OCI-LY7 (cell line): ENCODE data around the gene HNRNPL. TPM values are rescaled to one million over a fixed set of nuclear protein-coding genes. Genes with fewer than 3 reads are reported as not detected.
"Not testable (repeated sequence)": the region's sequence is repeated elsewhere in the genome, so short reads cannot be mapped to it uniquely, and the experiment has no call there.

Experiments used
- BruUV-seq: library from RNA; stranded (reverse); fragments of 400-500 nt; replicated peaks from 2 replicates; lab custom pipeline; 2021; lab: Mats Ljungman, UMichigan
- CTCF ChIA-PET: fragments of 300-600 bp; sonication (Branson Sonifier 250); formaldehyde crosslinking; loops from one replicate; lab custom pipeline; 2022; ENCODE audit warnings: antibody characterized with exemption; ENCODE audit not compliant: unreplicated experiment; lab: Charles Lee
- POLR2A ChIA-PET: fragments of 300-600 bp; sonication (Branson Sonifier 250); formaldehyde crosslinking; loops from one replicate; lab custom pipeline; 2022; ENCODE audit warnings: antibody characterized with exemption; lab: Charles Lee
- DNase-seq: peaks from one replicate; pipeline ENCODE4 v3.0.0-alpha.2; 2015; ENCODE audit warnings: low spot score
- H2AFZ ChIP-seq: fragments of 200-600 bp; sonication (generic), shearing (Covaris generic); 2 replicates; pipeline ENCODE4 v1.6.1; 2014; ENCODE audit warnings: mild to moderate bottlenecking, antibody characterized with exemption, low read length, moderate library complexity
- H3K27ac ChIP-seq: fragments of 200-600 bp; sonication (generic); 2 replicates; pipeline ENCODE4 v1.5.1; 2014; ENCODE audit warnings: mixed run types, low read depth, mild to moderate bottlenecking, moderate library complexity, low read length, inconsistent platforms; ENCODE audit not compliant: poor library complexity, severe bottlenecking
- H3K36me3 ChIP-seq: fragments of 200-600 bp; sonication (generic); 2 replicates; pipeline ENCODE4 v1.6.1; 2014; ENCODE audit warnings: mild to moderate bottlenecking, antibody characterized with exemption, low read length, moderate library complexity, mixed read lengths; ENCODE audit not compliant: insufficient read depth
- H3K4me1 ChIP-seq: fragments of 200-600 bp; sonication (generic); 2 replicates; pipeline ENCODE4 v1.5.1; 2014; ENCODE audit warnings: mild to moderate bottlenecking, low read length; ENCODE audit not compliant: insufficient read depth, poor library complexity, severe bottlenecking
- H3K4me2 ChIP-seq: fragments of 200-600 bp; sonication (generic); 2 replicates; pipeline ENCODE4 v1.6.1; 2014; ENCODE audit warnings: mild to moderate bottlenecking, low read length
- H3K4me3 ChIP-seq: fragments of 200-600 bp; sonication (generic); 2 replicates; pipeline ENCODE4 v1.5.1; 2014; ENCODE audit warnings: mild to moderate bottlenecking, low read depth, low read length; ENCODE audit not compliant: poor library complexity, severe bottlenecking
- H3K79me2 ChIP-seq: fragments of 200-600 bp; sonication (generic); 2 replicates; pipeline ENCODE4 v1.6.1; 2016; ENCODE audit warnings: low read depth, mild to moderate bottlenecking, low read length, moderate library complexity, mixed read lengths; ENCODE audit not compliant: insufficient read depth
- H3K9me2 ChIP-seq: fragments of 200-600 bp; sonication (generic); 2 replicates; pipeline ENCODE4 v1.6.1; 2016; ENCODE audit warnings: mild to moderate bottlenecking, low read length, mixed read lengths; ENCODE audit not compliant: insufficient read depth
- H3K9me3 ChIP-seq: fragments of 200-600 bp; sonication (generic); 2 replicates; pipeline ENCODE4 v1.6.1; 2014; ENCODE audit warnings: mild to moderate bottlenecking, mixed run types, low read length, mixed read lengths
- H4K20me1 ChIP-seq: fragments of 200-600 bp; sonication (generic); 2 replicates; pipeline ENCODE4 v1.6.1; 2014; ENCODE audit warnings: mild to moderate bottlenecking, antibody characterized with exemption, low read length, moderate library complexity, mixed read lengths; ENCODE audit not compliant: insufficient read depth
- EZH2phosphoT487 ChIP-seq: fragments of 200-600 bp; sonication (generic); IDR thresholded peaks from 2 replicates; pipeline ENCODE4 v1.6.1; 2018; ENCODE audit warnings: low read depth, borderline replicate concordance, mild to moderate bottlenecking, mixed run types, antibody characterized with exemption, low read length, moderate library complexity, mixed read lengths
- intact Hi-C: fragments of 100-400 bp; cut with micrococcal nuclease; formaldehyde crosslinking; loops from one replicate; pipeline ENCODE4 v1.10.0; 2022; ENCODE audit not compliant: unreplicated experiment
- total RNA-seq, 2 experiments: library from RNA; depleted of rRNA in 1 of 2; stranded (reverse); fragments of >200 nt in 1 of 2; shearing (Covaris generic) in 1 of 2; gene quantifications; 2 replicates each; pipeline ENCODE4 v1.2.3, GENCODE V29; 2014 to 2022
- TF ChIP-seq, protein P1 (sequence below): fragments of 200-600 bp; sonication (generic); conservative IDR thresholded peaks from 2 replicates; pipeline ENCODE4 v1.5.1; 2014; ENCODE audit warnings: mild to moderate bottlenecking, antibody characterized with exemption, low read length, moderate library complexity, mixed read lengths

Gene HNRNPL
- total RNA-seq, 2 experiments from 2014 or later, result 263 to 655 TPM

DNA sequence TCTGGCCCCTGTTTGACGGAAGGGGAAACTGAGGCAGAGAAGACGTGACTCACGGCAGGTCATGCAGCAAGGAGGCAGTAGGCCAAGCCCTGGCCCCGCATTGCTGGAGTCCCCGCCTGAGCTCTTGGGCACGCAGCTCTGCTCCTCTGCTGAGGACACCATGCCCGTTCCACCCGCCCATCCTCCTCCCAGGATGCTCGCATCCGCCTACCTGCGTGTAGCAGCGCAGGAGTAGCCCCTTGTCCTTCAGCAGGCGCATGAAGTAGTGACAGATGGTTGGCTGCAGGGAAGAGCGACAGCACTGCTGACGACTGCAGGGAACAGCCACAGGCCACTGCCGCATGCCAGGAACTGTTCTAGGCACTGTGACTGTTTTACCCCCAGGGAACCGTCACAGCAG, 39.1 kb upstream of the HNRNPL start:
- H3K9me3 ChIP-seq, result no peaks in the 10 kb centered on the region
- no peaks in the 10 kb centered on the region for H3K79me2 ChIP-seq
- H3K4me1 ChIP-seq, result no peaks in the 10 kb centered on the region
- H4K20me1 ChIP-seq, result no peaks in the 10 kb centered on the region
- ChIA-PET POLR2A (no interaction called here), CTCF (no interaction called here)
- no TSS peak for BruUV-seq
- no peak overlapping the region for H3K4me2 ChIP-seq
- H2AFZ ChIP-seq, result no peak overlapping the region
- DNase-seq, result no peak
- no peak for TF ChIP-seq EZH2phosphoT487
- TF ChIP-seq, protein P1, sequence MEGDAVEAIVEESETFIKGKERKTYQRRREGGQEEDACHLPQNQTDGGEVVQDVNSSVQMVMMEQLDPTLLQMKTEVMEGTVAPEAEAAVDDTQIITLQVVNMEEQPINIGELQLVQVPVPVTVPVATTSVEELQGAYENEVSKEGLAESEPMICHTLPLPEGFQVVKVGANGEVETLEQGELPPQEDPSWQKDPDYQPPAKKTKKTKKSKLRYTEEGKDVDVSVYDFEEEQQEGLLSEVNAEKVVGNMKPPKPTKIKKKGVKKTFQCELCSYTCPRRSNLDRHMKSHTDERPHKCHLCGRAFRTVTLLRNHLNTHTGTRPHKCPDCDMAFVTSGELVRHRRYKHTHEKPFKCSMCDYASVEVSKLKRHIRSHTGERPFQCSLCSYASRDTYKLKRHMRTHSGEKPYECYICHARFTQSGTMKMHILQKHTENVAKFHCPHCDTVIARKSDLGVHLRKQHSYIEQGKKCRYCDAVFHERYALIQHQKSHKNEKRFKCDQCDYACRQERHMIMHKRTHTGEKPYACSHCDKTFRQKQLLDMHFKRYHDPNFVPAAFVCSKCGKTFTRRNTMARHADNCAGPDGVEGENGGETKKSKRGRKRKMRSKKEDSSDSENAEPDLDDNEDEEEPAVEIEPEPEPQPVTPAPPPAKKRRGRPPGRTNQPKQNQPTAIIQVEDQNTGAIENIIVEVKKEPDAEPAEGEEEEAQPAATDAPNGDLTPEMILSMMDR, result no peak
- no peak overlapping the region for H3K27ac ChIP-seq
- H3K9me2 ChIP-seq, result no peaks in the 10 kb centered on the region
- no peak overlapping the region for H3K4me3 ChIP-seq
- H3K36me3 ChIP-seq, result peaks cover 4% of the 10 kb centered on the region; the same call in 1 of the 2 replicates
- intact Hi-C loops, result loop anchor here (5.0 kb wide), 2 partner anchors 37 to 122 kb away; no protein-coding TSS in a partner anchor

DNA sequence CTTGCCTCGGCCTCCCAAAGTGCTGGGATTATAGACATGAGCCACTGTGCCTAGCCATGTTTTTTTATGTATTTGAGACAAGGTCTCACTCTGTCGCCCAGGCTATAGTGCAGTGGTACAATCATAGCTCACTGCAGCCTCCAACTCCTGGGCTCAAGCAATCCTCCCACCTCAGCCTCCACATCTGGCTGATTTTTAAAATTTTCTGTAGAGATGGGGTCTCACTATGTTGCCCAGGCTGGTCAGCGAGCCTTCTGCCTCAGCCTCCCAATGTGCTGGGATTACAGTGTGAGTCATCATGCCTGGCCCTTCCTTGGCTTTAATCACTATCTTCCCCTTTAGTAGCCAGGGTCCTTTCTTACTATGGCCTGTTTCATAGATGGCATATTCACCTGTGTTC, 34.9 kb upstream of the HNRNPL start:
- H3K36me3 ChIP-seq, DNase-seq, H3K4me1 ChIP-seq, H3K4me3 ChIP-seq, H3K27ac ChIP-seq, H3K4me2 ChIP-seq, H3K9me3 ChIP-seq, H3K9me2 ChIP-seq, H4K20me1 ChIP-seq, CTCF ChIA-PET, H3K79me2 ChIP-seq, BruUV-seq, H2AFZ ChIP-seq: not testable (repeated sequence)
- POLR2A ChIA-PET, result interaction anchor here (0.7 kb wide), 1 partner anchor 9 kb away, joined by 4 read pairs; no protein-coding TSS in a partner anchor
- intact Hi-C loops, result loop anchor here (5.0 kb wide), 2 partner anchors 32 to 117 kb away; no protein-coding TSS in a partner anchor

DNA sequence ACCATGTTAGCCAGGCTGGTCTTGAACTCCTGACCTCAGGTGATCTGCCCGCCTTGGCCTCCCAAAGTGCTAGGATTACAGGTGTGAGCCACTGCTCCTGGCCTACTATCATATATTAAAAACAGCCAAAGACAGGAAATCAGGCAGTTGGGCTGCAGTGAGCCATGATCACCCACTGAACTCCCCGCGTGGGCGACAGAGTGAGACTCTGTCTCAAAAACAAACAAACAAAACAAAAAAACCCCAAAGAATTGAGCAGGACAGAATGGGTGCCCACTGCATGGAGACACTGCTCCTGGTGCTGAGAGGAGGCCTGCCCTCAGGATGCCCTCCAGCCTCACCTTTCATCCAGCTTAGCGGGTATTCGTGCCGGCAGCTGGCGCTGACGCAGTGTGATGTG, 33.5 kb upstream of the HNRNPL start:
- Histone ChIP-seq H3K4me3 (no peak overlapping the region), H3K4me2 (no peak overlapping the region), H3K79me2 (no peaks in the 10 kb centered on the region), H3K9me3 (no peaks in the 10 kb centered on the region), H3K36me3 (peaks cover under 1% of the 10 kb centered on the region; the same call in 1 of the 2 replicates), H3K9me2 (no peaks in the 10 kb centered on the region), H4K20me1 (no peaks in the 10 kb centered on the region), H2AFZ (no peak overlapping the region), H3K4me1 (peaks cover 13% of the 10 kb centered on the region), H3K27ac (no peak overlapping the region)
- intact Hi-C loops, result no loop called here
- POLR2A ChIA-PET, result no interaction called here
- TF ChIP-seq EZH2phosphoT487, result no peak
- TF ChIP-seq, protein P1, result no peak
- BruUV-seq, result no TSS peak
- CTCF ChIA-PET, result no interaction called here
- no peak for DNase-seq
